MM.1S (cell line): ENCODE results near the gene PSMD8.

Source experiments
- DNase-seq: peaks from one replicate; pipeline ENCODE4 v3.0.0-alpha.2; 2015
- H2AFZ ChIP-seq: fragments of 300-600 bp; sonication (generic); 2 replicates; pipeline ENCODE4 v1.6.0; 2016; ENCODE audit warnings: antibody characterized with exemption, low read length
- H3F3A ChIP-seq: fragments of 300-600 bp; sonication (generic); 2 replicates; pipeline ENCODE4 v1.6.1; 2016; ENCODE audit warnings: mild to moderate bottlenecking, antibody characterized with exemption, low read length, moderate library complexity, mixed read lengths; ENCODE audit not compliant: insufficient read depth
- H3K27ac ChIP-seq: fragments of 300-600 bp; sonication (generic); 2 replicates; pipeline ENCODE4 v1.5.1; 2016; ENCODE audit warnings: mild to moderate bottlenecking, low read length
- H3K27me3 ChIP-seq: fragments of 300-600 bp; sonication (generic); replicated peaks from 2 replicates; pipeline ENCODE4 v1.6.0; 2016; ENCODE audit warnings: low read length; ENCODE audit not compliant: insufficient read depth
- H3K36me3 ChIP-seq: fragments of 300-600 bp; sonication (generic); replicated peaks from 2 replicates; pipeline ENCODE4 v1.6.1; 2016; ENCODE audit warnings: mild to moderate bottlenecking, low read length, mixed read lengths; ENCODE audit not compliant: insufficient read depth
- H3K4me1 ChIP-seq: fragments of 300-600 bp; sonication (generic); 2 replicates; pipeline ENCODE4 v1.6.1; 2016; ENCODE audit warnings: low read length, mixed read lengths
- H3K4me2 ChIP-seq: fragments of 300-600 bp; sonication (generic); 2 replicates; pipeline ENCODE4 v1.6.0; 2016; ENCODE audit warnings: low read depth, low read length
- H3K4me3 ChIP-seq: fragments of 300-600 bp; sonication (generic); 2 replicates; pipeline ENCODE4 v1.5.1; 2016; ENCODE audit warnings: low read length, mixed read lengths
- H3K79me2 ChIP-seq: fragments of 300-600 bp; sonication (generic); 2 replicates; pipeline ENCODE4 v1.6.1; 2016; ENCODE audit warnings: mixed run types, low read length, mixed read lengths
- H3K9ac ChIP-seq: fragments of 300-600 bp; sonication (generic); 2 replicates; pipeline ENCODE4 v1.6.1; 2016; ENCODE audit warnings: low read length, mixed read lengths
- H3K9me2 ChIP-seq: fragments of 300-600 bp; sonication (generic); replicated peaks from 2 replicates; pipeline ENCODE4 v1.6.1; 2016; ENCODE audit warnings: mild to moderate bottlenecking, low read length, mixed read lengths; ENCODE audit not compliant: insufficient read depth
- H3K9me3 ChIP-seq: fragments of 300-600 bp; sonication (generic); replicated peaks from 2 replicates; pipeline ENCODE4 v1.6.1; 2016; ENCODE audit warnings: mild to moderate bottlenecking, low read length, mixed read lengths; ENCODE audit not compliant: insufficient read depth
- H4K20me1 ChIP-seq: fragments of 300-600 bp; sonication (generic); 2 replicates; pipeline ENCODE4 v1.6.1; 2016; ENCODE audit warnings: mild to moderate bottlenecking, low read length, moderate library complexity, mixed read lengths; ENCODE audit not compliant: insufficient read depth
- EZH2 ChIP-seq: fragments of 300-600 bp; sonication (generic); optimal IDR thresholded peaks from 2 replicates; pipeline ENCODE3; 2017; ENCODE audit warnings: low read depth, mild to moderate bottlenecking, antibody characterized with exemption, low read length, mixed read lengths
- EZH2phosphoT487 ChIP-seq: fragments of 300-600 bp; sonication (generic); IDR thresholded peaks from 2 replicates; pipeline ENCODE4 v1.6.1; 2018; ENCODE audit warnings: antibody characterized with exemption, low read length
- TF ChIP-seq, protein P1 (sequence below): fragments of 300-600 bp; sonication (generic); IDR thresholded peaks from 2 replicates; pipeline ENCODE4 v1.5.1; 2016; ENCODE audit warnings: antibody characterized with exemption, low read length, mixed read lengths

PSMD8 gene

DNA sequence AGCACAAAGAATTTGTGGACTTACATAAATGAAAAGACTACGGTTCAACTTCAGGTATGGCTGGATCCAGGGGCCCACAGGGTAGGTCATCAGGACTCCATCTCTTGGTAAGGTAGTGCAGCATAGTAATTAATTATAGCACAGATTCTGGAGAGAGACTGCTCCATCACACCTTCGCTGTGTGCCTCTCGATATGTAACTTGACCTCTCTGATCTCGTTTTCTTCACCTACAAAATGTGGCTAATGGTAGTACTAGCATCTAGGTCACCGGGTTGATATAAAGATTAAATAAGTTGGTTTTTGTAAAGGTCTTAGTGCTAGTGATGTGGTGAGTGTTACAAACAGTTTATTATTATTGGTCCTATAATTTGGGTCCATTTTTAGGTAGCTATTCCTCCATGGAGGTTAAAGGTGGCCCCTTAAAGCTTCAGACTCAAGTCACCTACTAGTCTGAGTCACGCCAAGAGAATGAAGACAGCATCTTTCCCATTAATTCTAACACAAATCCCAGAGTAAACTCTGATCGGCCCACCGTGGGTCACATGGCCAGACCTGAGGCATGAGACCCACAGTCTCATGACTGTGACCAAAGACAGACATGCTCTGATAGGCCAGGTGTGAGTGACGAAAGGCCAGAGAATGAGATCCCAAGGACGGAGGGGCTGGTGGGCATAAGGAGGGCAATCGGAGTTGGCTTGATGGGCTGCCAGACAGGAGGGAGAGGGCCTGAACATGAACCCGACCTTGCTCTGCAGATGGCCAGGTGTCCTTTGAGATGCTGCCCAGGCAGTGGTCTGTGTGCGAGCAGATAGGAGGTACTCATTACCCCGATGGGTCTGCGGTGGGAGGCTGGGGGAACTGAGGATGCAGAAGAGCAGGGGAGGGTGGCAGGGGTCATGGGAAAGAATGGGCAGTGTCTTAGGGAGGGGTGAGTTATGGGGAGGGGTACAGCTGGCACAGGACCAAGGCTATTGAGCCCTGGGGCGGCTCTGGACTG is 18.3 kb upstream of the PSMD8 start:
- H3K79me2 ChIP-seq, result no peaks in the 10 kb centered on the region
- H3K27ac ChIP-seq, result no peak overlapping the region
- no peak overlapping the region for H3K4me3 ChIP-seq
- no peak overlapping the region for H2AFZ ChIP-seq
- H3F3A ChIP-seq, result no peaks in the 10 kb centered on the region
- H3K27me3 ChIP-seq, result peaks cover 55% of the 10 kb centered on the region
- no peaks in the 10 kb centered on the region for H3K9me3 ChIP-seq
- DNase-seq, result no peak
- no peak overlapping the region for H3K9ac ChIP-seq
- no peak overlapping the region for H3K4me2 ChIP-seq
- H3K9me2 ChIP-seq, result no peaks in the 10 kb centered on the region
- H4K20me1 ChIP-seq, result no peaks in the 10 kb centered on the region
- no peaks in the 10 kb centered on the region for H3K4me1 ChIP-seq
- TF ChIP-seq, protein P1, sequence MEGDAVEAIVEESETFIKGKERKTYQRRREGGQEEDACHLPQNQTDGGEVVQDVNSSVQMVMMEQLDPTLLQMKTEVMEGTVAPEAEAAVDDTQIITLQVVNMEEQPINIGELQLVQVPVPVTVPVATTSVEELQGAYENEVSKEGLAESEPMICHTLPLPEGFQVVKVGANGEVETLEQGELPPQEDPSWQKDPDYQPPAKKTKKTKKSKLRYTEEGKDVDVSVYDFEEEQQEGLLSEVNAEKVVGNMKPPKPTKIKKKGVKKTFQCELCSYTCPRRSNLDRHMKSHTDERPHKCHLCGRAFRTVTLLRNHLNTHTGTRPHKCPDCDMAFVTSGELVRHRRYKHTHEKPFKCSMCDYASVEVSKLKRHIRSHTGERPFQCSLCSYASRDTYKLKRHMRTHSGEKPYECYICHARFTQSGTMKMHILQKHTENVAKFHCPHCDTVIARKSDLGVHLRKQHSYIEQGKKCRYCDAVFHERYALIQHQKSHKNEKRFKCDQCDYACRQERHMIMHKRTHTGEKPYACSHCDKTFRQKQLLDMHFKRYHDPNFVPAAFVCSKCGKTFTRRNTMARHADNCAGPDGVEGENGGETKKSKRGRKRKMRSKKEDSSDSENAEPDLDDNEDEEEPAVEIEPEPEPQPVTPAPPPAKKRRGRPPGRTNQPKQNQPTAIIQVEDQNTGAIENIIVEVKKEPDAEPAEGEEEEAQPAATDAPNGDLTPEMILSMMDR, result no peak
- TF ChIP-seq EZH2, result no peak
- no peak for TF ChIP-seq EZH2phosphoT487
- no peaks in the 10 kb centered on the region for H3K36me3 ChIP-seq

DNA sequence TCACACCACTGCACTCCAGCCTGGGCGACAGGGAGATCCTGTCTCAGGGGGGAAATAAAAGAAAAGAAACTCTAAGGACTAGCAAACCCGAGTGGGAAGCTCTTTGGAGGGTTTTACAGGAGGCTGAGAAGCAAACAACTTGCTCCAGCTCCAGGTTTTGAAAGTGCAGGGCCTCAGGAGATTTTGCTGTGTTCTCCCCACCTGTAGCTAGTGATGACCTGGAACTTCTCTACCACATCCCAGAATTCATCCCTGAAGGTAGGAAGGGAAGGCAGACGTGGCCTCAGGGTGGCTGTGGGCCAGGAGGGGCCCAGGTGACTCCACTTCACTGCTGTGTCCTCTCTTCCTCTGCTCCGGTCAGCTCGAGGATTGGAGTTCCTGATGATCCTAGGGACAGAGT is 16.3 kb upstream of the PSMD8 start:
- no peak for TF ChIP-seq EZH2
- TF ChIP-seq, protein P1, result no peak
- TF ChIP-seq EZH2phosphoT487, result no peak
- H2AFZ ChIP-seq, result no peak overlapping the region
- H3K27me3 ChIP-seq, result peaks cover 51% of the 10 kb centered on the region
- H3K9ac ChIP-seq, result no peak overlapping the region
- H3K36me3 ChIP-seq, result no peaks in the 10 kb centered on the region
- H4K20me1 ChIP-seq, result no peaks in the 10 kb centered on the region
- DNase-seq, result no peak
- H3K4me2 ChIP-seq, result no peak overlapping the region
- no peak overlapping the region for H3K27ac ChIP-seq
- H3F3A ChIP-seq, result no peaks in the 10 kb centered on the region
- no peaks in the 10 kb centered on the region for H3K9me2 ChIP-seq
- H3K4me1 ChIP-seq, result no peaks in the 10 kb centered on the region
- H3K9me3 ChIP-seq, result no peaks in the 10 kb centered on the region
- H3K79me2 ChIP-seq, result no peaks in the 10 kb centered on the region
- no peak overlapping the region for H3K4me3 ChIP-seq

DNA sequence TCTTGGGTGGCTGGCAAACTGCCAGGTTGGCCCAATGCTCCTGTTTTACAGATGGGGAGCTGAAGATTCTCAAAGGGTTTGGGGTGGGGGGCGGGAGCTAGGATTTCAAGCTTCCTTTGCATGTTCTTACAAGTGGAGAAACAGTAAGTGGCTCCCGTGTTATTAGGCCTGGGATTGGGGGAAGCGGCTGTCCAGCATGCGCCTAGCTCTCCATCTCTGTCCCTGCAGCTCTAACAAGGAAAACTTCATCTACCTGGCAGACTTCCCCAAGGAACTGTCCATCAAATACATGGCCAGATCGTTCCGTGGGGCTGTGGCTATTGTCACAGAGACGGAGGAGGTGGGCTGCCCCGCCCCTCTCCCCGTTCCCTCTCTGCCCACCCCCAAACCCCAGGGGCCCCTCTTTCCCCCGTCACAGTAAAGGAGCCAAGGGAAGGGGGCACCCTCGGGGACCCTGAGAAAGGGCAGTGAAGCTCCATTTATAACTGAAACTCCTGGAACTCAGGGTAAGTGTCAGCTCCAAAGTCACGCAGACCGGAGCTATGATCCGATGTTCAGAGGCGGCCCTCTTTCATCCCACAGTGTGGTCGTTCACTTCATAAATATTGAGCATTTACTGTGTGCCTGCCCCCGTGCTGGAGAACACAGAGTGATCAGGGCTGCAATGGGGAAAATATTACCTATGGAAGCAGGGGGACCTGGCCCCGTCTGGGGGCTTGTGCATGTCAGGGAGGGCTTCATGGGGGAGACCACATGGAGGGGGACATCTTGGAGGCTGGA is 14.9 kb upstream of the PSMD8 start:
- H3K9me2 ChIP-seq, result no peaks in the 10 kb centered on the region
- H3K4me1 ChIP-seq, result no peaks in the 10 kb centered on the region
- H3K79me2 ChIP-seq, result no peaks in the 10 kb centered on the region
- H3K9me3 ChIP-seq, result no peaks in the 10 kb centered on the region
- H3K9ac ChIP-seq, result no peak overlapping the region
- H3K4me2 ChIP-seq, result no peak overlapping the region
- DNase-seq, result no peak
- no peaks in the 10 kb centered on the region for H4K20me1 ChIP-seq
- no peaks in the 10 kb centered on the region for H3F3A ChIP-seq
- TF ChIP-seq EZH2phosphoT487 (no peak), EZH2 (no peak)
- TF ChIP-seq, protein P1, result no peak
- no peaks in the 10 kb centered on the region for H3K36me3 ChIP-seq
- H2AFZ ChIP-seq, result no peak overlapping the region
- peaks cover 46% of the 10 kb centered on the region for H3K27me3 ChIP-seq
- no peak overlapping the region for H3K4me3 ChIP-seq
- H3K27ac ChIP-seq, result no peak overlapping the region
